Gastrocnemius medialis (tissue), 4 donors: ENCODE data around the gene ZBTB16. TPM values are rescaled to one million over a fixed set of nuclear protein-coding genes. Genes with fewer than 3 reads are reported as not detected.
A peak's percentile ranks its signal among the peaks of the same experiment; 100 is the strongest.

Experiments used
- ATAC-seq, 2 donors: fragments of 150-250 bp; one replicate each; pipeline ENCODE4 v1.9.1; 2016
- DNase-seq, 2 donors: peaks; one replicate each; pipeline ENCODE4 v3.0.0-alpha.2; 2019
- H3K27ac ChIP-seq, 4 donors: fragments of 200-600 bp; sonication (generic); 1 replicate in 1 of 4; 2 replicates in 3 of 4; pipeline ENCODE4 v1.5.1; 2016 to 2018; ENCODE audit warnings: mild to moderate bottlenecking in 2 of 4, moderate library complexity in 1 of 4
- H3K27me3 ChIP-seq, 3 donors: fragments of 200-600 bp; sonication (generic) in 2 of 3; 1 replicate in 1 of 3; 2 replicates in 2 of 3; pipeline versions ENCODE4 v1.5.1 to v1.6.0; 2016 to 2019; ENCODE audit warnings: mild to moderate bottlenecking in 1 of 3, moderate library complexity in 1 of 3
- H3K36me3 ChIP-seq, 2 donors: fragments of 200-600 bp; sonication (generic) in 1 of 2; one replicate each; pipeline ENCODE4 v1.5.1; 2017 to 2018
- H3K4me1 ChIP-seq, 2 donors: fragments of 200-600 bp; sonication (generic) in 1 of 2; one replicate each; pipeline ENCODE4 v1.5.1; 2016 to 2017; ENCODE audit warnings: mild to moderate bottlenecking in 2 of 2
- H3K4me3 ChIP-seq, 4 donors: fragments of 200-600 bp; sonication (generic) in 3 of 4; 1 replicate in 1 of 4; 2 replicates in 3 of 4; pipeline ENCODE4 v1.5.1; 2016 to 2019; ENCODE audit warnings: mild to moderate bottlenecking in 2 of 4
- H3K9me3 ChIP-seq, 3 donors: fragments of 200-600 bp; sonication (generic) in 2 of 3; 1 replicate in 1 of 3; 2 replicates in 2 of 3; pipeline ENCODE4 v1.5.1; 2016 to 2019
- CTCF ChIP-seq, 5 experiments: fragments of 450-650 bp in 3 of 5; fragments of 200-600 bp in 2 of 5; sonication (generic) in 2 of 5; IDR thresholded peaks in 4 of 5; conservative IDR thresholded peaks in 1 of 5; 1 replicate in 4 of 5; 2 replicates in 1 of 5; pipeline ENCODE4 v1.5.1; 2016 to 2019; ENCODE audit warnings: antibody characterized with exemption in 5 of 5, mild to moderate bottlenecking in 3 of 5, moderate library complexity in 3 of 5
- POLR2A ChIP-seq, 2 donors: fragments of 450-650 bp; IDR thresholded peaks; one replicate each; pipeline ENCODE4 v1.6.1; 2017; ENCODE audit warnings: antibody characterized with exemption in 2 of 2, mild to moderate bottlenecking in 2 of 2, moderate library complexity in 2 of 2
- in situ Hi-C, 4 donors: fragments of 200-750 bp; cut with MboI; loops; one replicate each; pipeline versions ENCODE4 v1.15.0 to v1.8.0; 2017; ENCODE audit warnings: low sequenced_read_pairs in 4 of 4
- intact Hi-C: fragments of 100-400 bp; cut with DNase I; formaldehyde crosslinking; loops from one replicate; pipeline ENCODE4 v1.15.1; 2023; ENCODE audit warnings: low total_unique reads
- total RNA-seq, 4 donors: library from RNA; depleted of rRNA; stranded (reverse); fragments of >200 nt; gene quantifications; one replicate each; pipeline versions ENCODE4 v1.1.0 to v1.2.3, GENCODE V29; 2016

The ZBTB16 gene
- total RNA-seq, 4 donors from 2014 or later = 156 to 250 (median 196) TPM

GRCh38 chr11:114120606-114121005 lies 61.1 kb downstream of the ZBTB16 start:
- TF ChIP-seq POLR2A (IDR thresholded peaks at IDR 0.05) = no peak
- H3K27ac ChIP-seq = peak overlapping the region; percentile 94 to 99 (median 96)
- in situ Hi-C loops = no loop called here
- H3K9me3 ChIP-seq = no peaks in the 10 kb centered on the region
- peaks cover 96% of the 10 kb centered on the region in 2 donors for H3K4me1 ChIP-seq
- H3K4me3 ChIP-seq = no peak overlapping the region
- no peaks in the 10 kb centered on the region for H3K27me3 ChIP-seq
- DNase-seq = peak in 1 of 2 donors; percentile 14
- intact Hi-C loops = no loop called here
- no peak for ATAC-seq
- H3K36me3 ChIP-seq = peaks cover 0 to 5% of the 10 kb centered on the region in 2 donors

GRCh38 chr11:114121138-114121537 lies 61.6 kb downstream of the ZBTB16 start:
- Histone ChIP-seq H3K27me3 (no peaks in the 10 kb centered on the region), H3K27ac (peak overlapping the region; percentile 94 to 99 (median 96)), H3K36me3 (peaks cover 0 to 10% of the 10 kb centered on the region in 2 donors), H3K4me1 (peaks cover 96% of the 10 kb centered on the region in 2 donors), H3K9me3 (no peaks in the 10 kb centered on the region), H3K4me3 (no peak overlapping the region)
- in situ Hi-C loops = no loop called here
- no peak for ATAC-seq
- intact Hi-C loops = no loop called here
- TF ChIP-seq POLR2A (IDR thresholded peaks at IDR 0.05) (no peak), CTCF (IDR thresholded peaks at IDR 0.05 in 4 of 5, conservative IDR thresholded peaks at IDR 0.05 in 1 of 5) (no peak)
- peak in 1 of 2 donors; percentile 41 for DNase-seq

DNA sequence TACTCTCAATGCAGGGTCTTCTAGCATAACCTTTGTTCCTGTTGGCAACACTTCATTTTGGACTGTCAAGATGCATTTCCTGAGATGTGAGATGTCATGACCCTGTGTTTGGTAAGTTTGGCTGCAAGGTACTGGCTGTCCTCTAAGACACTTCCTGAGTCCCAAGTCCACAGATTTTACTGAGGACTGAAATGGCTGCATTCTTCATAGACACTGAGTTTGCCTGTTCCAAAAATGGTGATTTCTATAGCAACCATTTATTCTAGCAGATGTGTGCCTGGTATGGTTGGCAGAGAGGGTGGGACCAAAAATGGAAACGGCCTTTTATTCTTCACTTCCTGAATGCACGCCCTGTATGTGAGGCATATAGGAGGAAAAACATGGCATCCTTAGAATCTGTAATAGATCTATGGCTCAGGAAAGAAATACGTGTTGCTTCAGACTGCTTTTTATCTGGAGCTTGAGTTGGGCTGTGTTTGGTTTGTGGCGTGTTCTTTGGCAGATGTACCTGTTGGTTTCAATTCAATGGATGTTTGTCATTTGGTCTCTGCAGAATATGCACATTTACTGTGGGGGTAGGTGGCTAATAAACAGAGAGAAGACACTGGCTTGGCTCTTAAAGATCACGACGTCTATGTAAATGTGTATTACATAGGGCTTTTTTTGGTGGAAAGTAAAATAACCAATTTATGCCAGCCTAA lies 62.4 kb downstream of the ZBTB16 start:
- in situ Hi-C loops (no loop called here), intact Hi-C loops (loop anchor here (2.0 kb wide), 2 partner anchors 41 to 57 kb away; no protein-coding TSS in a partner anchor)
- Histone ChIP-seq H3K9me3 (no peaks in the 10 kb centered on the region), H3K36me3 (peaks cover 0 to 18% of the 10 kb centered on the region in 2 donors), H3K4me3 (peak overlapping the region in 1 of 4 donors; percentile 12), H3K4me1 (peaks cover 96% of the 10 kb centered on the region in 2 donors), H3K27ac (peak overlapping the region; percentile 94 to 99 (median 96)), H3K27me3 (no peaks in the 10 kb centered on the region)
- ATAC-seq (no peak), DNase-seq (peak in 1 of 2 donors; percentile 14)
- no peak for TF ChIP-seq CTCF (IDR thresholded peaks at IDR 0.05 in 4 of 5, conservative IDR thresholded peaks at IDR 0.05 in 1 of 5)

DNA sequence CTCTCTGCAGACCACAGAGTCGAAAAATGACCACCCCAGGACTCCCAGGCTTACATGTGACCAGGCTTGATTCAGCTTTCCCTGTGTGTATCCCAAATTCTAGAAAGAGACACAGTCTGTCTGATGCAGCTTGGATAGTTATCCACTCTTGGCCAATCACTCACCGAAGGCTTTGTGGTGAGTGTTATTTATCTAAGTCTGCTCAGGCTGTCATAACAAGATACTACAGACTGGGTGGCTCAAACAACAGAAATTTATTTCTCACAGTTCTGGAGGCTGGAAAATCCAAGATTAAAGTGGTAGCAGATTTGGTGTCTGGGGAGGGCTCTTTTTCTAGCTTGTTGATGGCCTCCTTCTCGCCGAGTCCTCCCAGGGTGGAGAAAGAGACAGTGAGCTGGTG lies 63.2 kb downstream of the ZBTB16 start:
- DNase-seq = peak in 1 of 2 donors; percentile 23
- no peaks in the 10 kb centered on the region for H3K27me3 ChIP-seq
- ATAC-seq = no peak
- H3K36me3 ChIP-seq = peaks cover 0 to 26% of the 10 kb centered on the region in 2 donors
- TF ChIP-seq CTCF (IDR thresholded peaks at IDR 0.05 in 4 of 5, conservative IDR thresholded peaks at IDR 0.05 in 1 of 5) = no peak
- TF ChIP-seq POLR2A (IDR thresholded peaks at IDR 0.05) = no peak
- peaks cover 96% of the 10 kb centered on the region in 2 donors for H3K4me1 ChIP-seq
- no peaks in the 10 kb centered on the region for H3K9me3 ChIP-seq
- peak overlapping the region; percentile 94 to 99 (median 96) for H3K27ac ChIP-seq
- in situ Hi-C loops (no loop called here), intact Hi-C loops (loop anchor here (2.0 kb wide), 2 partner anchors 42 to 56 kb away; no protein-coding TSS in a partner anchor)
- peak overlapping the region in 2 of 4 donors; percentile 5 to 12 for H3K4me3 ChIP-seq

DNA sequence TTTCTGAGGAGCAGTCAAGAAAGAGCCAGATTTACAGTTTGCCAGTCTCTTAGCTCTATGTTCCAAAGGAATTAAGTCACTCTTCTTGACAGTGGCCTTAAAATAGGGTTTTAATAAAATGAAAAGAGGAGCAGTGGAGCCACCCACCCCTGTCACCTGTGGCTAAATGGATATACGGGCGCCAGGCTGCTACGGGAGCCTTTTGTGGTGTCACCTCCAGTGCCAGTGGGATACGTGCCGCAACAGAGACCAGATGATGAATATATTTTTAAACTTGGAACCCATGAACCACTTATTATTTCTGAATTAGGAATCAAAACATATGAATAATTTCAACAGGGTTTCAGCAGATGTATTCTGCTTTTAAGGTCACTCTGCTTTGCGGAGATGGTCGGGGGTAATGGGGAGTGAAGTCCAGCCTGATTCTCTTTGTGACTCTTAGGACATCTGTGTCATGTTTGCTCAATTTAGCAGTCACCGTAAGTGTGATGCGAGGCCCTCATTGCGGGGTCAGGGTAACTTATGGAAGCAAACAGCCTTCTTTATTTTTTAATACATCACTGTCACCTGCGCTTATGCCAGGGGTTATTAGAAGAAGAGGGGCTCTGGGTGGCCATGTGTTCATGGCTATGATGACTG lies 64.3 kb downstream of the ZBTB16 start:
- no peak for TF ChIP-seq CTCF (IDR thresholded peaks at IDR 0.05 in 4 of 5, conservative IDR thresholded peaks at IDR 0.05 in 1 of 5)
- TF ChIP-seq POLR2A (IDR thresholded peaks at IDR 0.05) = peak; percentile 38 to 73
- H3K27me3 ChIP-seq = no peaks in the 10 kb centered on the region
- ATAC-seq (peak; percentile 48 to 52), DNase-seq (peak; percentile 75 to 80)
- H3K4me1 ChIP-seq = peaks cover 96% of the 10 kb centered on the region in 2 donors
- intact Hi-C loops = loop anchor here (1.0 to 2.0 kb wide), 5 partner anchors 25 to 55 kb away; no protein-coding TSS in a partner anchor
- in situ Hi-C loops = no loop called here
- H3K36me3 ChIP-seq = peaks cover 0 to 27% of the 10 kb centered on the region in 2 donors
- no peaks in the 10 kb centered on the region for H3K9me3 ChIP-seq
- H3K4me3 ChIP-seq = peak overlapping the region in 1 of 4 donors; percentile 5
- H3K27ac ChIP-seq = peak overlapping the region; percentile 94 to 99 (median 96)
